GM21423 (cell line): ENCODE measurements around the gene ZBTB44.
"Not testable (repeated sequence)": the region's sequence is repeated elsewhere in the genome, so short reads cannot be mapped to it uniquely, and the experiment has no call there.

ENCODE experiments used
- ATAC-seq: cut with Tn5 transposase; IDR thresholded peaks from one replicate; pipeline ENCODE4 v1.9.1; 2021; ENCODE audit warnings: mild to moderate bottlenecking, moderate library complexity; ENCODE audit not compliant: unreplicated experiment

Gene ZBTB44

DNA sequence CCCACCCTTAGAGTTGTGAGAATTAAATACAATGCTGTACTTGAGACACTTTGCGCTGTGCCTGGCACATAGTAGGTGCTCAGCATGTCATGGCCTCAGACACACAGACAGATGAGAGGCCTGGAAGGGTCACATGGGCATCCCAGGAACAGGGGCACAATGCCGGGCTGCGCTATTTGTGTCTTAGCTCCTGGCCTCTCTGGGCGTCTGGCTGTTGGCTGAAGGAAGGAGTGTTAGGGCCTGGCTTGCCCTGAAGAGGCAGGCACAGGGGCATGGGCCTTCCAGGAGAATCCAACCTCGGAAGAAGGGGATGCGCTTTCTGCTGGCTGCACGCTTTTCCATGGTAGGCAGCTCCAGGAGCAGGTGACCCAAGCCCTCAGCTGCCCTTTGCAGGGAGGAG, 113.7 kb downstream of the ZBTB44 start:
- ATAC-seq, result no peak

DNA sequence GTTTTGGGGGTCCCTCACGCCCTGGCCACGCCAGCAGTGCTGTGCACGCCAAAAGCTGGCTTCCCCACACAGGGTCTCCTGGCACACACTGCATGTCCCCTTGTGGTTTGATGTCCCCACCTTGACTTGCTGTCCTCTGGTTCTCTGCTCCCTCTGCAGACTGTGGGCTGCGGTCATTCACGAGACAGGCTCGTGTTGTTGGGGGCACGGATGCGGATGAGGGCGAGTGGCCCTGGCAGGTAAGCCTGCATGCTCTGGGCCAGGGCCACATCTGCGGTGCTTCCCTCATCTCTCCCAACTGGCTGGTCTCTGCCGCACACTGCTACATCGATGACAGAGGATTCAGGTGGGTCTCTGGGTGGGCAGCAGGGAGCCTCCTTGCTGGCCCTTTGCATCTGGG, 114.9 kb downstream of the ZBTB44 start:
- ATAC-seq, result no peak

DNA sequence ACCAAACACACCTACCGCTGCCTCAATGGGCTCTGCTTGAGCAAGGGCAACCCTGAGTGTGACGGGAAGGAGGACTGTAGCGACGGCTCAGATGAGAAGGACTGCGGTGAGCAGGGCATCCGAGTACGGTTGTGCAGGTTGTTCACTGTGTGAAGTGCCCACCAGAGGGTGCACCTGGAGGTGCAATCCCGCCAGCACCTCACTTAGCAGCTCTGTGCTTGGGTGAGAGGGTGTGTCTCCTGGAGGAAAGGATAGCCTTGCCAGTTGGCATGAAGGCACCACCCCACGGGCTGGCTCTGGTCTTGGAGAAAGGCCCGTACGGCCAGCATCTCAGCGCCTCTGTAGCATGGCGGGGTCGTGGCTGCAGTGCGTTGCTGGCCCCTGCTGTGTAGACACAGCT, 115.8 kb downstream of the ZBTB44 start:
- ATAC-seq, result no peak

DNA sequence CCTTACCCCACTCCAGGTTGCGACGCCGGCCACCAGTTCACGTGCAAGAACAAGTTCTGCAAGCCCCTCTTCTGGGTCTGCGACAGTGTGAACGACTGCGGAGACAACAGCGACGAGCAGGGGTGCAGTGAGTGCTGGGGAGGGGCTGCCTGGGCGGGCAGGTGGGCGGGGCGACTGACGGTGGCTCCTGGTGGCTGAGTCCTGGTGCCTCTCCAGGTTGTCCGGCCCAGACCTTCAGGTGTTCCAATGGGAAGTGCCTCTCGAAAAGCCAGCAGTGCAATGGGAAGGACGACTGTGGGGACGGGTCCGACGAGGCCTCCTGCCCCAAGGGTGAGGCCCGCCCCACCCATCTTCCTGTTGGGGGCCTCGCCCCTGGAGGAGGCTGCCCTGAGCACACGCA, 116.4 kb downstream of the ZBTB44 start:
- ATAC-seq, result no peak

DNA sequence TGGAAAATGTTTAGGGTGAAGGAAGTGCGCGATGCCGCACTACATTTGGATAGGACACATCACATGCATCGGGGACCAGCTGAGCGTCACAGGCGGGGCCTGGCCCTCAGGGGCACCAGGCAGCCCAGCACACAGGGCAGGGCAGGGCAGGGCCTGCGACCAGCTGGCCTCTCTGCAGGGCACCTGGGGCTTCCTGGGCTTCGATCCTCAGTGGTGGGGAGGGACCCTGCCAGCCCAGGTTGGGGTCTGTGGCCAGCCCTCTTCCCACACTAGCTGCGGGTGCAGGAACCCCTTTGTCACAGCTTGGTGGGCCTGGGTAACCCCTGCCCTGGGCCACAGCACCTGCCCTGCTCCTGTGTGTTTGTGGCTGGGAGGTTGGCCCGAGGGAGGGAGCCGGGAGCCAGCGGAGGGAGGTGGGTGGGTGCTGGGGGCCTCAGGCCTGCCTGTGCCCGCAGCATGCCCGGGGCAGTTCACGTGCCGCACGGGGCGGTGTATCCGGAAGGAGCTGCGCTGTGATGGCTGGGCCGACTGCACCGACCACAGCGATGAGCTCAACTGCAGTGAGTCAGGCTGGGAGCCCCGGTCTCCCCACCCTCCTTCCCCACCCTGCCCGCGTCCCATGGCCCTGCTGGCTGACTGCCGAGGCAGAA, 117.2 kb downstream of the ZBTB44 start:
- no peak for ATAC-seq

DNA sequence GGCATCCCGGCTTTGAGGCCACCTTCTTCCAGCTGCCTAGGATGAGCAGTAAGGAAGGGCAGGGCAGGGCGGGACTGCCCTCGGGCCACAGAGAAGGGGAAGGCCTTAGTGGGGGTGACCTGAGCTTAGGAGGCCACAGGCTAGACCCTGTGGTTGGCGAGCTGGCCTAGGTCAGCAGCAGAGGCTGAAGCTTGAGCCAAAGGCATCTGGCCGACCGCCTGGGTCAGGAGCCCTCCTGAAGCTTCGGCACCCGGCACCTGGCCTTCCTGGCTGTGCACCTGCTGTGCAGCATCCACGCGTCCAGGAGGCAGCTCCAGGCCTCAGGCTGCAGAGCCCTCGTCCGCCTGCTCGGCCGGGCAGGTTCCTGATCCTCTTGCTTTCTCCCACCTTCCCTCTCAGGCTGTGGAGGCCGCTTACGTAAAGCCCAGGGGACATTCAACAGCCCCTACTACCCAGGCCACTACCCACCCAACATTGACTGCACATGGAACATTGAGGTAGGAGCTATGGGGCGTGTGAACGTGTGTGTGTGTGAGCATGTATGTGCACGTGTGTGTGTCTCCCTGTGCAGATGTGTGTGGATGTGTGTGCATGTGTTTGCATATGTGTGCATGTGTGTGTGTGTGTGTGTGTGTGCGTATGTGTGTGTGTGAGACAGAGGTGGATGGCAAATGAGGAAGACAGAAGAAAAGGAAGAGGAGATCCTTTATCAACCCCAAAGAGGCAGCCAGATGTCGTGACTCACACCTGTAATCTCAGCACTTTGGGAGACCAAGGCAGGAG, 120.3 kb downstream of the ZBTB44 start:
- ATAC-seq, result no peak

DNA sequence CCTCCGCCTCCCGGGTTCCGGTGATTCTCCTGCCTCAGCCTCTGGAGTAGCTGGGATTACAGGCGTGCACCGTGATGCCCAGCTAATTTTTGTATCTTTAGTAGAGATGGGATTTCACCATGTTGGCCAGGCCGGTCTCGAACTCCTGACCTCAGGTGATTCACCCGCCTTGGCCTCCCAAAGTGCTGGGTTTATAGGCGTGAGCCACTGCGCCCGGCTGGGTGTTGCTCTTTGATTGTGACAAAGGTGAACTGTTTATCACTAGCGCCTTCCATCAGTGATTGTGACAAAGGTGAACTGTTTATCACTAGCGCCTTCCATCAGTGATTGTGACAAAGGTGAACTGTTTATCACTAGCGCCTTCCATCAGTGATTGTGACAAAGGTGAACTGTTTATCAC, 121.2 kb downstream of the ZBTB44 start:
- not testable (repeated sequence) for ATAC-seq

DNA sequence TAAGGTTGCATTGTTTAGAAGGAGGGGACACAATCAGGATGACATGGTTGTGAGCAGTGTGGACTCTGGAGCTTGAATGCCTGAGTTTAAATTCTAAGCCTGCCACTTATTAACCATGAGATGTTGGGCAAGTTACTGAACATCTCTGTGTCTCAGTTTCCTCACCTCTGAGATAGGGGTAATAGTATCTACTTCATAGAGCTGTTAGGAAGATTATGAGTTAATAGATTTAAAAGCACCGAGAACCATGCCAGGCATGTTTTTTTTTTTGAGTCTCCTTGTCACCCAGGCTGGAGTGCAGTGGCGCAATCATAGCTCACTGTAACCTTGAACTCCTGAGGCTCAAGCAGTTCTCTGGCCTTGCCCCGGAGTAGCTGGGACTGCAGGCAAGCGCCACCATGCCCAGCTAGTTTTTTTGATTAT, 121.9 kb downstream of the ZBTB44 start:
- ATAC-seq, result no peak

DNA sequence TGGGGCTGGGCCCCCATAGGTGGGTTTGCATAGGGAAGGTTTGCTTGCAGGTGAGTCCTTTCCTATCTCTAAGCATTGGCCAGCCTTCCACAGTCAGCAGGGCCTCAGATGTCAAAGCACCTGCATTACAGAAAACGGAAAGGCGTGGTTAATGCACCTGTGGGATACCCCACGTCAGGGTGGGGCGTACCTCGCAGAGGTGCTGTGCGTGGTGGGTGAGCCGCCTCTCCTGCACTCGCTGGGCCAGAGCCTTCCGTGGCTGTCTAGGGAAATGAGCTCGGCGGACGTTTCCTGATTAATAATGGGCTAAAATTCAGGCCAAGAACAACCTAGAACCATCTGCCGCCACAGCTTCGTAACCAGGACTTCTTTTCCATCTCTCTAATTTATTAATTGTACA, 122.8 kb downstream of the ZBTB44 start:
- ATAC-seq, result no peak

DNA sequence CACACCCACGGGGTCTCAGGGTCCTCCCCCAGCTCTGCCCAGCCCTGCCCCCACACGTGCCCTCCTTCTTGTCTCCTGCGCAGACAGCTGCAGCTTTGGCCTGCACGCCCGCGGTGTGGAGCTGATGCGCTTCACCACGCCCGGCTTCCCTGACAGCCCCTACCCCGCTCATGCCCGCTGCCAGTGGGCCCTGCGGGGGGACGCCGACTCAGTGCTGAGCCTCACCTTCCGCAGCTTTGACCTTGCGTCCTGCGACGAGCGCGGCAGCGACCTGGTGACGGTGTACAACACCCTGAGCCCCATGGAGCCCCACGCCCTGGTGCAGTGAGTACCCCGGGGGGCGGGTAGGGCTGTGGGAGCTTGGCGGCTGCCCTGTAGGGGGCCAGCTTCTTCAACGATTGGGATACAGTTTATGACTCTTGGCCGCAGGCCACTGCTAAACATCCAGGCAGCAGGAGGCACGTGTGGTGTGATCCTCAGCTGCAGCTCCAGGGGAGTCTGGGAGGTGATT, 124.3 kb downstream of the ZBTB44 start:
- no peak for ATAC-seq

DNA sequence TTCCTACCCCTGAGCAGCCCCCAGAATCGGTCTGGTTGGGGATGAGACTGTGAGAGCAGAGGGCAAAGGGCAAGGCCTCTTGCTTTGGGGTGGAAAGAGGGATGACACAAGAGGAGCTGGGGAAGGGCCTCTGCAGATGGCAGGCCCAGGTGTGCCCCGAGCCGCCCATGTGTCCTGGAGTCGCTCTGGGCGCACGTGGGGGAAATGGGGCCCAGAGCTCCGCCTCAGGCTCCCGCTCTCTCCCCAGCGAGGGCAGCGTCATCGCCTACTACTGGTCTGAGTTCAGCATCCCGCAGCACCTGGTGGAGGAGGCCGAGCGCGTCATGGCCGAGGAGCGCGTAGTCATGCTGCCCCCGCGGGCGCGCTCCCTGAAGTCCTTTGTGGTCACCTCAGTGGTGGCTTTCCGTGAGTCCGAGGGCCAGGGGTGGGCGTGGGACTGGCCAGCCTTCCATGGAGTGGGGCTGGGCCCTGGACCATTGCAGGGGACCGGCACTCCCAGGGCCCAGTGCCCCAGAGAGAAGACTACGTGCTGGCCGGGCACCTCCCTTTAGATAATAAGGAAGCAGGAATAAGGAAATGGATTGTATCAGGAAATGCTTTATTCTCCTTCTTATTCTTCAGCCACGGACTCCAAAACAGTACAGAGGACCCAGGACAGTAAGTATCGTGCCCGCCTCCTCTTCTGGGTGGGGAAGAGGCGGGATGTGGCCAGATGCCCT, 125.1 kb downstream of the ZBTB44 start:
- no peak for ATAC-seq

DNA sequence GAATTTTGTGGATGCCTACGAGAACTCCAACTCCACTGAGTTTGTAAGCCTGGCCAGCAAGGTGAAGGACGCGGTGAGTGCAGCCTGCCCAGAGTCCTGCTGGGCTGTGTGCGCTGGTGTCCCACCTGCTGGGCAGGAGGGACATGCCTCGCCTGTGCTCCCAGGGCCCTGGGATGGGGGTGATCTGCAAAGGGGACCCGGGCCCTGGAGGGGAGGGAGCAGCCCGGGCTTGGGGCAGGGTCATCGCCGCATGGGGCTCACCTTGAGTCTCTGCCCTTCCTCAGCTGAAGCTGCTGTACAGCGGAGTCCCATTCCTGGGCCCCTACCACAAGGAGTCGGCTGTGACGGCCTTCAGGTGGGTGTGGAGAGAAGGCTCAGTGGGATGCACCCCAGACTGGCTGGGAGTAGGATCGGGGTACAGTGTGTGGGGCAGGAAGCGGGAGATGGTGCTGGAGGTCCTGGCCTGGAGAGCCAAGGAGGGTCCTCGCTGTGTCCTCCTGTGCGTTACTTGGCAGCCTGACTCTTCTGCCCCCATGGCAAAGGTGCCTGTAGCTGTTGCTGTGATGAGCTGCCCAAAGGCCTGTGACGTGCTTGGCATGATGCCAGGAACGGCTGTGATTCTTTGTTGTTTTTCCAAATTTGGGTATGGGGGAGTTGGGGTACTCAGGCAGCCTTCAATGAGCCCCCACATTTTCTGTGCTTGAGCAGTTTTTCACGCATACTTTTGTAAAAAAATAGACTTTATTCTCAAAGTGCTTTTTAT, 126.0 kb downstream of the ZBTB44 start:
- ATAC-seq, result no peak

DNA sequence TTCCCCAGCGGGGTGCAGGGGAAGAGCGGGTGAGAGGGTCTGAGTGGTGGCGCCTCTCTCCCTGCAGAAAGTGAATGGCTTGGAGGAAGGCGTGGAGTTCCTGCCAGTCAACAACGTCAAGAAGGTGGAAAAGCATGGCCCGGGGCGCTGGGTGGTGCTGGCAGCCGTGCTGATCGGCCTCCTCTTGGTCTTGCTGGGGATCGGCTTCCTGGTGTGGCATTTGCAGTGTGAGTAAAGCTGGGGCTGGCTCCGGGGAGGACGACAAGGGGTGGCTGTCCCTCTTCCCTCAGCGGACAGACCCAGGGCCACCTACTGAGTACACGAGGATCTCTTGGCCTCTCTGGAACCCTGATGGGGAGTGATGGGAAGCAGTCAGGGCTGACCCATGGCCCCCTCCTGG, 126.7 kb downstream of the ZBTB44 start:
- ATAC-seq, result no peak

DNA sequence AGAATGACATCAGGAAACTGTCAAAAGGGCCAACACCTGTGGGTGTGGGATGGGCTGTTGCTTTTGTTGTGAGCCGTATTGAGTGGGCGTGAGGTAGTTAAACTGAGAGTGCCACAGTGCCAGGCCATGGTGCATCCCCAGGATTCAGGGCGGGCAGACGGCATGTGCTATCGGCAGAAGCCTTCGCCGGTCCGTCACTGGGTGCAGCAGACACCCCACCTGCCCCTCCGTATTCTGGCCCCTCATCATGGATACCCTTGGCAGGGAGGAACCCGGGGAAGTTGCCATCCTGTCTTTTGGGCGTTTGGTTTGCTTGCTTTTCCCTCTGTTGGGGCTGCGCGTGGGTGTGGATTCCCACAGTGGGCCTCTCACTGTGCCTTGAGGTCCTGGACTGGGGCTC, 127.6 kb downstream of the ZBTB44 start:
- no peak for ATAC-seq

DNA sequence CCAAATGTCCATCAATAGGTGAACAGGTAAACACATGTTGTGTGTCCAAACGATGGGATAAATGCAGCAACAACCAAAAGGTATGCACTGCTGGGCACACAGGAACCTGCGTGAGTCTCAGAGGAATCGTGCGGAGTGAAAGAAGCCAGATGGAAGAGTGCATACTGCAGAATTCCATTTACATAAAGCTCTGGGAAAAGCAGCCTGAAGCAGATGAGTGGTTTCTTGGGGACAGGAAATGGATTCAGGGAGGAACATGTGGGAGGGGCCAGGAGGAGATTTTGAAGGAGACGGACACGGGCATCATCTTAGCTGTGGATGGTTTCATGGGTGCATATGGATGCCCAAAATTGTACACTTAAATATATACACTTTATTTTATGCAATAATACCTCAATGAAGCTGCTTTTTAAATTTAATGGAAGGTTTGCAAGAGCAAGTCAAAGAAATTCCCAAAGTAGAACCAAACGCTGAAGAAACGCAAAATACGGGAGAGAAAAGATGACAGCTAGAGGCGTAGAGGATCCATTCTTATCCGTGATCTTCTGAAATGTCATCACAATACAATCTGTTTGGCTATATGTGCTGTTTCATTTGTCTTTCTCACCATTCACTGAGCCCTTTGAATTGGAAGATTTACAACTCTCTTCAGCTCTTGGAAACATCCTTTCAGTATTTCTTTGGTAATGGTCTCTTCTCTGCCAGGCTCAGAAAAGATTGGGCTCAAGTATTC, 130.7 kb downstream of the ZBTB44 start:
- no peak for ATAC-seq

DNA sequence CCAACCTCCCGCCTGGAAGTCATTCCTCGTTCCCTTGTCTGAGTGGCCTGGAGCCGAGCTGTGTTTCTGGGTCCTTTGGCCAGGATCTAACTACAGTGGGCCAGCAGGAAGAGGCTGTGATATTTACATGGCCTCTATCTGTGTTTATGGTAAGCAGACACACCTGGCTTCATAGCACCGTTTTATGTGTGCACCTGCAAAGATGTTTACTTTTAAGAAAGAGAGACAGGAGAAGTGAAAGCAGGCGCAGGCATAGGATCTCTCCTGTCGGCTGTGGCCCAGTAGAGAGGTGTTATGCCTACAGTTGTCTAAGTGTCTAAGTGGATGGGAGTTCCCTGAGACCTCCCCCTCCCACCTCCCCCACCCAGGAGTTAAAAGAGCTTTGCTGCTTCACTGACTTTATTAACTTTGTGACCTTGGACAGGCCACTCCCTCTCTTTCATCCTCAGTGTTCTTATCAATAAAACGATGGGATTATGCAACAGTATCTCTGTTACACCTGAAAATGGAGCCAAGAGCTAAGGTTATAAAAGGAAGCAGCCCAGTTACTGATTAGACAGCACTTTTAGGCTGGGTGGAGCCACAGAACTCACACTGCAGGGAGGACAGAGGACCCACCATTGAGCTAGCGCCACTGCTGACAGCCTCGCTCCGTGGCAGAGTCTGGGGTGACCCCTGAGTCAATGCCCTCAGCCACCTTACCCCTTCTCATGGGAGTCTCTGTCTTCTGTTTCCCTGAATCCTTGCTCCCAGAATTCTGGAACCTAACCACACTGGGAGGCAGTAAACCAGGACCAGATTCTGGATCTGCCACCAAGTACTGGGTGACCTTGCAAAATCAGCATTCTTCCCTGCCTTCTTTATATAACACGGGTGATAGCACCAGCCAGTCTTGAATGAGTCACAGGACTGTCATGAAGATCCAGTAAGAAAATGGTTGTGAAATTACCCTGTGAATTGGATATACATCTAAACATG, 133.1 kb downstream of the ZBTB44 start:
- ATAC-seq, result no peak

DNA sequence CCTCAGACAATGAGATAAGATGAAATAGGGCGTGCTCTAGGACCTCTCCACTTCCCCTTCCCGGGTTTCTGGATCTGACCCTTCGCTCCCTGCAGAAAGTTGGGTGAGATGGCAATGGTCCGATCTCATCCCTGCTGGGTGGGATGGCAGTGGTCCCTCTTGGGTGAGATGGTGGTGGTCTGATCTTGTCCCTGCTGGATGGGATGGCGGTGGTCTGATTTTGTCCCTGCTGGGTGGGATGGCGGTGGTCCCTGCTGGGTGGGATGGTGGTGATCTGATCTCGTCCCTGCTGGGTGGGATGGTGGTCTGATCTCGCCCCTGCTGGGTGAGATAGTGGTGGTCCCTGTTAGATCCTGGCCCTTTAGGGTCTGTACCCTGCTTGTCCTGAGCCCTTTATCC, 133.8 kb downstream of the ZBTB44 start:
- no peak for ATAC-seq

DNA sequence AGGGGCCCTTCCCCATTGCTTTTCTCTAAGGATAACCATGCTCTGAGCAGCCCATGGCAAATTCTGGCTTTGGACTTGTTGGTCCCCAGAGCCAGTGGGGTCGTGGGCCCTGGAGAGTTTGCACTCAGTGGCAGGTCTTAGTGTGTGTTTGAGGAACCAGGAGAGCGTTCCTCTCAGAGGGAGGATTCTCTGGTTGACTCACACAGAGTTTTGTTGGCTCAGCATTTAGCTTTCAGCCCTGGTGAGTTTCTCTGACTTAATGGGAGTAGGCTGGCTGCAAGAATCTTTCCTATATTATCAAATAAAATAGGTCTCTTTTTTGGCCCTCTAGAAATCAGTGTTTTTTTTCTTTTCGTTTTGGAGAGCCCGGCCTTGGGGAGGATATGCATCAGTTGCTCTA, 134.2 kb downstream of the ZBTB44 start:
- ATAC-seq, result no peak
